Hepatocyte (in vitro differentiated cells): Measurements from ENCODE around the gene CDAN1. TPM values are rescaled to one million over a fixed set of nuclear protein-coding genes. Genes with fewer than 3 reads are reported as not detected.
A peak's percentile ranks its signal among the peaks of the same experiment; 100 is the strongest.

Experiments used
- DNase-seq: peaks from one replicate; pipeline ENCODE4 v3.0.0-alpha.2; 2016; ENCODE audit warnings: low spot score
- H2AFZ ChIP-seq: fragments of 200-600 bp; sonication (generic); 2 replicates; pipeline ENCODE4 v1.6.0; 2016; ENCODE audit warnings: antibody characterized with exemption, mild to moderate bottlenecking
- H3K27ac ChIP-seq: fragments of 200-600 bp; sonication (generic); 2 replicates; pipeline ENCODE4 v1.5.1; 2016; ENCODE audit warnings: mild to moderate bottlenecking
- H3K27me3 ChIP-seq: fragments of 200-600 bp; sonication (generic); 2 replicates; pipeline ENCODE4 v1.6.1; 2016
- H3K36me3 ChIP-seq: fragments of 200-600 bp; sonication (generic); replicated peaks from 2 replicates; pipeline ENCODE4 v1.5.1; 2016; ENCODE audit warnings: low read depth; ENCODE audit not compliant: insufficient read depth
- H3K4me1 ChIP-seq: fragments of 200-600 bp; sonication (generic); 2 replicates; pipeline ENCODE4 v1.5.1; 2016; ENCODE audit warnings: mild to moderate bottlenecking, moderate library complexity; ENCODE audit not compliant: insufficient read depth
- H3K4me2 ChIP-seq: fragments of 200-600 bp; sonication (generic); 2 replicates; pipeline ENCODE4 v1.6.0; 2016
- H3K4me3 ChIP-seq: fragments of 200-600 bp; sonication (generic); 2 replicates; pipeline ENCODE4 v1.5.1; 2016; ENCODE audit warnings: mild to moderate bottlenecking
- H3K79me2 ChIP-seq: fragments of 200-600 bp; sonication (generic); 2 replicates; pipeline ENCODE4 v1.6.0; 2017; ENCODE audit warnings: mild to moderate bottlenecking
- H3K9me2 ChIP-seq: fragments of 200-600 bp; sonication (generic); replicated peaks from 2 replicates; pipeline ENCODE4 v1.6.0; 2017; ENCODE audit warnings: mild to moderate bottlenecking; ENCODE audit not compliant: insufficient read depth
- H3K9me3 ChIP-seq: fragments of 200-600 bp; sonication (generic); 2 replicates; pipeline ENCODE4 v1.5.1; 2016; ENCODE audit warnings: low read depth, mild to moderate bottlenecking
- H4K20me1 ChIP-seq: fragments of 200-600 bp; sonication (generic); 2 replicates; pipeline ENCODE4 v1.6.0; 2016; ENCODE audit warnings: mild to moderate bottlenecking; ENCODE audit not compliant: insufficient read depth, poor library complexity, severe bottlenecking
- EZH2 ChIP-seq: fragments of 200-600 bp; sonication (generic); IDR thresholded peaks from 2 replicates; pipeline ENCODE4 v1.6.1; 2016; ENCODE audit warnings: antibody characterized with exemption, mild to moderate bottlenecking, borderline replicate concordance
- EZH2phosphoT487 ChIP-seq: fragments of 200-600 bp; sonication (generic); IDR thresholded peaks from one replicate; pipeline ENCODE4 v1.6.1; 2018; ENCODE audit warnings: antibody characterized with exemption, mild to moderate bottlenecking, low read depth, moderate library complexity; ENCODE audit not compliant: unreplicated experiment, severe bottlenecking
- WGBS: methylation state at CpG from one replicate; pipeline ENCODE4 v1.1.6; 2016; ENCODE audit warnings: low lambda C conversion rate; ENCODE audit errors: missing lambda C conversion rate; 5-methylcytosine and 5-hydroxymethylcytosine counted together
- polyA plus RNA-seq: library from polyadenylated mRNA; unstranded; fragments of >200 nt; fragmentation: Nextera tagmentation; extraction: Ambion mirVana; gene quantifications from 2 replicates; pipeline ENCODE4 v1.2.1, GENCODE V29; 2016
- total RNA-seq: library from RNA; depleted of rRNA; stranded (reverse); fragments of >200 nt; gene quantifications from 2 replicates; pipeline ENCODE4 v1.2.3, GENCODE V29; 2014
- TF ChIP-seq, protein P1 (sequence below): fragments of 200-600 bp; sonication (generic); IDR thresholded peaks from 2 replicates; pipeline ENCODE4 v1.5.1; 2016; ENCODE audit warnings: antibody characterized with exemption, mild to moderate bottlenecking; ENCODE audit not compliant: poor library complexity

CDAN1 gene
- total and polyA plus RNA-seq, 2 experiments from 2014 or later: 12.3 to 13.9 TPM

DNA sequence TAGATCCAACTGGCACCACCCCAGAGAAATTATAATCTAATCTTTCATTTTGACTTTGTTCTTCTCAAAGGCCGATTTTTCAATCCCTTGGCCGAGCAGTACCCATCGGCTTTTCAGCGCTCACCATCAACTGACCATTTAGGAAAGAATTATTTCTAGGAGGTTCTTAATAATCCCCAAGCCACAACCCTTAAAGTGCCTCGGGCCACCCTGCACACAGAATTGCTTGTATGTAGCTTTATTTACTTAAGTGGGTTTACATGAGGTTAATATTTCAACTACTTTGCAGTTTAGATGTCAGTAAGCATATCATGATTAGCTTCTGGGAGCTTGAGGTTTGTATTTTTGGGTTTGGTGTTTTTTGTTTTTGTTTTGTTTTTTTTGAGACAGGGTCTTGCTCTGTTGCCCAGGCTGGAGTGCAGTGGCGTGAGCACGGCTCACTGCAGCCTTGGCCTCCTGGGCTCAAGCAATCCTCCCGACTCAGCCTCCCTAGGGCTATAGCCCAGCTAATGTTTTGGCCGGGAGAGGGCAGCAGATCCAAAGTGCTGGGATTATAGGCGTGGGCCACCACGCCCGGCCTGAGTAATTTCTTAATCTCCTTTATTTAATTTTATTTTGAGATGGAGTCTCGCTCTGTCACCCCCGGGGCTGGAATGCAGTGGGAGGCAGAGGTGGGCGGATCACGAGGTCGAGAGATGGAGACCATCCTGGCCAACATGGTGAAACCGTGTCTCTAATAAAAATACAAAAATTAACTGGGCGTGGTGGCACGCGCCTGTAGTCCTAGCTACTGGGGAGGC lies 801 bp upstream of the CDAN1 start:
- Histone ChIP-seq H3K4me2 (peak overlapping the region; percentile 85), H3K27ac (peak overlapping the region; percentile 84), H3K4me3 (peak overlapping the region; percentile 4), H3K4me1 (peaks cover 18% of the 10 kb centered on the region), H4K20me1 (peaks cover 2% of the 10 kb centered on the region), H3K36me3 (no peaks in the 10 kb centered on the region), H3K9me2 (no peaks in the 10 kb centered on the region), H3K79me2 (peaks cover 20% of the 10 kb centered on the region), H3K9me3 (no peaks in the 10 kb centered on the region), H2AFZ (peak overlapping the region; percentile 78), H3K27me3 (no peaks in the 10 kb centered on the region)
- TF ChIP-seq EZH2phosphoT487 (no peak), EZH2 (no peak)
- TF ChIP-seq, protein P1, sequence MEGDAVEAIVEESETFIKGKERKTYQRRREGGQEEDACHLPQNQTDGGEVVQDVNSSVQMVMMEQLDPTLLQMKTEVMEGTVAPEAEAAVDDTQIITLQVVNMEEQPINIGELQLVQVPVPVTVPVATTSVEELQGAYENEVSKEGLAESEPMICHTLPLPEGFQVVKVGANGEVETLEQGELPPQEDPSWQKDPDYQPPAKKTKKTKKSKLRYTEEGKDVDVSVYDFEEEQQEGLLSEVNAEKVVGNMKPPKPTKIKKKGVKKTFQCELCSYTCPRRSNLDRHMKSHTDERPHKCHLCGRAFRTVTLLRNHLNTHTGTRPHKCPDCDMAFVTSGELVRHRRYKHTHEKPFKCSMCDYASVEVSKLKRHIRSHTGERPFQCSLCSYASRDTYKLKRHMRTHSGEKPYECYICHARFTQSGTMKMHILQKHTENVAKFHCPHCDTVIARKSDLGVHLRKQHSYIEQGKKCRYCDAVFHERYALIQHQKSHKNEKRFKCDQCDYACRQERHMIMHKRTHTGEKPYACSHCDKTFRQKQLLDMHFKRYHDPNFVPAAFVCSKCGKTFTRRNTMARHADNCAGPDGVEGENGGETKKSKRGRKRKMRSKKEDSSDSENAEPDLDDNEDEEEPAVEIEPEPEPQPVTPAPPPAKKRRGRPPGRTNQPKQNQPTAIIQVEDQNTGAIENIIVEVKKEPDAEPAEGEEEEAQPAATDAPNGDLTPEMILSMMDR: no peak
- 87% methylated on average over 21 of the region's 21 CpGs for WGBS
- no peak for DNase-seq

DNA sequence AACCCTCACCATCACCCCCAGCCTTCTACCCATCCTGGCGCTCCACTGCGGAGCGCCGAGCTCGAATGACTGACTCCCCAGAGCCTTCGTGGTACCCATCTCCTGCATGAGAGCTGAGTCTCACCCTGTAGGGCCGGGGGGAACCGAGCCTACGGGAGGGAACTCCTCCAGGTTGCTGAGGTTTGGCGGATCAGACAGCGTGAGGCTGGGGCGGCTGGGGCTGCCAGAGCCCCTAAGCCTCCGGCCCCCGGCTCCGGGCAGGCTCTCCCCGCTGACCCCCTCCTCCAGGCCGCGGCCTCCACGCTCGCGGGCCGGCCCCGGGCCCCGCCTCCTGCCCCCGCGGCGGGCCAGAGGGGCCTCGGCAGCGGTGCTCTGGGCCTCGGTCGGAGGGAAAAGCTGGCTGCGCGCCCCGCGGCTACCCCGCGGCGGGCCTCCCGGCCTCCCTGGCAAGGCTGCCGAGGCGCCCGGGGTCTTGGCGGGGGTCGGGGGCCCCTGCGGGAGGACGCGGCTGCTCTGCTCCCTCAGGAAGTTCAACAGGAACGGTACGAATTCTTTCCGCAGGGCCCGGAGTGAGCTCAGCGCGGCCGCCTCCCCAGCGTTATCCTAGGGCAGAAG lies 643 bp downstream of the CDAN1 start:
- peaks cover 2% of the 10 kb centered on the region for H4K20me1 ChIP-seq
- H3K79me2 ChIP-seq: peaks cover 20% of the 10 kb centered on the region
- peak overlapping the region; percentile 84 for H3K27ac ChIP-seq
- no peak for TF ChIP-seq EZH2phosphoT487
- no peak for TF ChIP-seq EZH2
- TF ChIP-seq, protein P1: no peak
- peaks cover 4% of the 10 kb centered on the region for H3K36me3 ChIP-seq
- H3K27me3 ChIP-seq: no peaks in the 10 kb centered on the region
- no peaks in the 10 kb centered on the region for H3K9me3 ChIP-seq
- H3K9me2 ChIP-seq: no peaks in the 10 kb centered on the region
- H3K4me1 ChIP-seq: peaks cover 18% of the 10 kb centered on the region
- H3K4me3 ChIP-seq: peak overlapping the region; percentile 85
- peak overlapping the region; percentile 85 for H3K4me2 ChIP-seq
- 2% methylated on average over 41 of the region's 55 CpGs for whole genome bisulfite sequencing
- peak; percentile 59 for DNase-seq
- H2AFZ ChIP-seq: peak overlapping the region; percentile 61

DNA sequence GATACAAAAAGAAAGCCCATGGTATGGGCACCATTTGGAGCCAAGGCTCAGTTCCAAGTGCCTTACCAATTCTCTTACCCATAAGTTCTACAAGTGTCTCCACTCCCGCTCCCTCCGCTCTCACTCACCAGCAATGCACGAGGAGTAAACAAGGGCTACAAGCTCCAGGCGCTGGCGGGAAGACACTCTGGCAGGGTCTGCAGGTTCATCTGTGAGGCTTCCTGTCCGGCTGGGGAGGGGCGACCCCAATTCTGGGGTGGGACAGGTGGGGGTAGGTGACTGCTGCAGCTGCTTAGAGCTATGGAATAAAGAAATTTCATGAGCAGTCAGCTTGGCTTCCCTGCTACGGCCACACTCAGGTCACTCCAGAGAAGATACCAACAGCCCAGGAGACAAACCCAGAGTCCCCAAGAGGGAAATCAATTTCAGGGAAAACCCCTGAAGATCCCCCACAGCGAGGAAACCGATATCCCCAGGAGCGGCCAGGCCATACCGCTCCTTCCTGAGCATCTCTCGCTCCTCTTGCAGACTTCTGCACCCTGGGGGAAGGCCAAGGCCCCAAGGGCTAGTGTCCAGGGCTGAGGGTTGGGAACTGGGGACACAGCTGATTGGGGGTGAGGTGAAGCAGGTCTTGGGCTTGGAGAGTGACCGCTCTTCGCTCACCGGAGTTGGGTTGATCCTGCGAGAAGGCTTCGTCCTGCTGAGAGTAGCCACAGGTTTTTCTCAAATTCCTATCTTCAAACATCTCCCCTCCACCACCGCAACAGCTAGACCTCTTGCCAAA lies 1.4 kb downstream of the CDAN1 start:
- H3K4me3 ChIP-seq: peak overlapping the region; percentile 85
- no peaks in the 10 kb centered on the region for H3K27me3 ChIP-seq
- 89% methylated on average over 19 of the region's 19 CpGs for WGBS
- H3K9me3 ChIP-seq: no peaks in the 10 kb centered on the region
- H3K9me2 ChIP-seq: no peaks in the 10 kb centered on the region
- H3K36me3 ChIP-seq: peaks cover 4% of the 10 kb centered on the region
- TF ChIP-seq, protein P1: no peak
- TF ChIP-seq EZH2 (no peak), EZH2phosphoT487 (no peak)
- H3K4me1 ChIP-seq: peaks cover 18% of the 10 kb centered on the region
- peak overlapping the region; percentile 85 for H3K4me2 ChIP-seq
- H3K27ac ChIP-seq: peak overlapping the region; percentile 84
- H4K20me1 ChIP-seq: peaks cover 2% of the 10 kb centered on the region
- DNase-seq: no peak
- H2AFZ ChIP-seq: no peak overlapping the region
- peaks cover 20% of the 10 kb centered on the region for H3K79me2 ChIP-seq
